Astrocyte of the spinal cord (primary cell): ENCODE results near the gene TBC1D14.

Source experiments
- DNase-seq: peaks from one replicate; pipeline ENCODE4 v3.0.0; 2011; ENCODE audit warnings: low read depth, low spot score
- H3K4me3 ChIP-seq: 2 replicates; pipeline ENCODE4 v1.5.1; 2011; ENCODE audit warnings: low read depth, mild to moderate bottlenecking, low read length, moderate library complexity
- CTCF ChIP-seq: IDR thresholded peaks from 2 replicates; pipeline ENCODE4 v1.5.1; 2012; ENCODE audit warnings: low read depth, mild to moderate bottlenecking, low read length, inconsistent platforms
- in situ Hi-C: cut with HindIII; loops from 2 replicates; pipeline ENCODE4 v1.10.0; 2017; ENCODE audit warnings: low sequenced_read_pairs

TBC1D14 gene

GRCh38 chr4:6917461-6918271 is 8.0 kb downstream of the TBC1D14 start:
- peak; percentile 60 for TF ChIP-seq CTCF
- peak; percentile 49 for DNase-seq
- in situ Hi-C loops: no loop called here

GRCh38 chr4:6918338-6918737 is 8.7 kb downstream of the TBC1D14 start:
- no peak overlapping the region for H3K4me3 ChIP-seq
- no peak for TF ChIP-seq CTCF
- in situ Hi-C loops: no loop called here
- no peak for DNase-seq

More at GRCh38 chr4:6917461-6918271, 8.0 kb downstream of the TBC1D14 start:
- no peak overlapping the region for H3K4me3 ChIP-seq

GRCh38 chr4:6920171-6920570 is 10.5 kb downstream of the TBC1D14 start:
- no peak overlapping the region for H3K4me3 ChIP-seq
- DNase-seq: no peak
- in situ Hi-C loops: no loop called here
- no peak for TF ChIP-seq CTCF

GRCh38 chr4:6923507-6923906 is 13.9 kb downstream of the TBC1D14 start:
- H3K4me3 ChIP-seq: no peak overlapping the region
- in situ Hi-C loops: no loop called here
- TF ChIP-seq CTCF: no peak
- no peak for DNase-seq

GRCh38 chr4:6924361-6924779 is 14.7 kb downstream of the TBC1D14 start:
- no peak for DNase-seq
- TF ChIP-seq CTCF: no peak
- in situ Hi-C loops: no loop called here
- no peak overlapping the region for H3K4me3 ChIP-seq

GRCh38 chr4:6925357-6925836 is 15.8 kb downstream of the TBC1D14 start:
- TF ChIP-seq CTCF: no peak
- no peak for DNase-seq
- no peak overlapping the region for H3K4me3 ChIP-seq
- in situ Hi-C loops: no loop called here
